ENCODE results near the gene TMEM35A.
"Not testable (repeated sequence)": the region's sequence is repeated elsewhere in the genome, so short reads cannot be mapped to it uniquely, and the experiment has no call there.

Gene TMEM35A

GRCh38 chrX:101078716-101079598 lies at the start of gene TMEM35A:
Gene TMEM35A (plus strand): TSS chrX:101078879. CDS start chrX:101079003, 124 bp downstream.
- no peak for DNase-seq (ENCODE audit: low spot score)
- no peak for FAIRE-seq

GRCh38 chrX:101029665-101030064 lies 49.0 kb upstream of the TMEM35A start:
- FAIRE-seq (no peak), DNase-seq (ENCODE audit: low spot score) (no peak)

- DNase-seq (ENCODE audit: low spot score) (no peak), FAIRE-seq (no peak)
These were observed 41.4 kb upstream of the TMEM35A start for GRCh38 chrX:101037231-101037630.

- FAIRE-seq = no peak
- DNase-seq (ENCODE audit: low spot score) = no peak
These were observed 38.5 kb upstream of the TMEM35A start for GRCh38 chrX:101040197-101040596.

GRCh38 chrX:101051153-101051548 lies 27.5 kb upstream of the TMEM35A start:
- no peak for FAIRE-seq
- DNase-seq (ENCODE audit: low spot score) = no peak

GRCh38 chrX:101051549-101052302 lies 27.0 kb upstream of the TMEM35A start, which contains the start of gene TRMT2B:
Gene TRMT2B (minus strand): TSS chrX:101052111. CDS start chrX:101042289, 9,822 bp downstream.
- no peak for FAIRE-seq
- DNase-seq (ENCODE audit: low spot score) = peak; percentile 44

GRCh38 chrX:101056551-101056950 lies 22.1 kb upstream of the TMEM35A start:
- DNase-seq (ENCODE audit: low spot score); FAIRE-seq: not testable (repeated sequence)

GRCh38 chrX:101057093-101057714 lies 21.5 kb upstream of the TMEM35A start:
- FAIRE-seq (no peak), DNase-seq (ENCODE audit: low spot score) (peak; percentile 56)

GRCh38 chrX:101062176-101062575 lies 16.5 kb upstream of the TMEM35A start:
- FAIRE-seq = no peak
- DNase-seq (ENCODE audit: low spot score) = no peak

GRCh38 chrX:101071582-101071981 lies 7.1 kb upstream of the TMEM35A start:
- no peak for FAIRE-seq

GRCh38 chrX:101079736-101080270 lies 1.1 kb downstream of the TMEM35A start:
- no peak for FAIRE-seq

More at GRCh38 chrX:101071582-101071981, 7.1 kb upstream of the TMEM35A start:
- DNase-seq (ENCODE audit: low spot score) = no peak

GRCh38 chrX:101080326-101081124 lies 1.8 kb downstream of the TMEM35A start:
- DNase-seq (ENCODE audit: low spot score) = no peak
- no peak for FAIRE-seq

More at GRCh38 chrX:101079736-101080270, 1.1 kb downstream of the TMEM35A start:
- no peak for DNase-seq (ENCODE audit: low spot score)

- no peak for FAIRE-seq
- DNase-seq (ENCODE audit: low spot score) = no peak
These were observed 2.6 kb downstream of the TMEM35A start for GRCh38 chrX:101081231-101081630.

GRCh38 chrX:101091817-101092216 lies 13.1 kb downstream of the TMEM35A start:
- DNase-seq (ENCODE audit: low spot score) = no peak
- FAIRE-seq = no peak

- peak; percentile 84 for DNase-seq (ENCODE audit: low spot score)
- peak; percentile 91 for FAIRE-seq
These were observed 19.1 kb downstream of the TMEM35A start, which contains the start of gene CENPI for GRCh38 chrX:101097546-101098453. Gene CENPI (plus strand): TSS chrX:101098204. CDS start chrX:101101071, 2,867 bp downstream.

GRCh38 chrX:101108284-101108683 lies 29.6 kb downstream of the TMEM35A start:
- no peak for FAIRE-seq
- DNase-seq (ENCODE audit: low spot score) = no peak

- no peak for DNase-seq (ENCODE audit: low spot score)
- no peak for FAIRE-seq
These were observed 39.0 kb downstream of the TMEM35A start for GRCh38 chrX:101117701-101118100.

GRCh38 chrX:101136235-101136634 lies 57.6 kb downstream of the TMEM35A start:
- no peak for DNase-seq (ENCODE audit: low spot score)
- FAIRE-seq = no peak

All from RCC 7860 (cell line).